ENCODE measurements around the gene TMEM39A.

The TMEM39A gene

DNA sequence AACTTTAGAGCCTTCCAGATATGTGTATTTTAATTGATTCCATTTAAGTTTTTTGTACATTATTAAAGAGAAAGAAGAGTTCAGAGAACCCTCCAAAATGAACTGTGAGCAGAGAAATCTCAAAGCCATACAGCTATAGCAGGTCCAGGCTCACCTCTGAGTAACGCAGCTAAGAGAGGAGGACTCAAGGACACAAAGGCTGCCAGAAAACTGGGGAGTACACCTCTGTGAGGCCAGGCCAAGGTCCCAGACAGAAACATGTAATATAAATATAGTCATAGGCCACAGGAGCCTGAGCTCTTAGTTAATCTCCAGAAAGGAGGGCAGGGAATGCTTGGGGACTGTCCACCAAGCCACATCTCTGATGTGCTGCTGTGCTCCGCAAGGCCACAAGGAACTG lies 66.5 kb downstream of the TMEM39A start:
- no peak for DNase-seq

DNA sequence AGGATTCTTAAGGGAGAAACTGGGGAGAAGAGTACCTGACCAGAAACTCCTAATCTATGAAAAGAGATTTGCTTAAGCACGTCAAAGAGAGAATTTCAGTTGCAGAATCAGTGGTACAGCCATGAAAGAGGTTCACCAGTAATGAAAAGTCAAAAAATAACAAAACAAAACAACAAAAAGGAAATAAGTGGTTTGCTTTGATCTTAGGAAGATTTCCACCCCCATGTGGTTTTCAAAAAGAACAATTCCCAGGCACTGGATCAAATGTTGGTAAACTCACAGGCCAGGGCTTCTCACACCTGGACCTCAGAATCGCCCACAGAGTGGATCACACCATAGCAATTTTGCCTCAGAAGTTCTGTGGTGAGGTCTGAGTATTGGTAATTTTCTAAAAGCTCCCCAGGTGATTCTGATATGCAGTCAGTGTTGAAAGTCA lies 67.5 kb downstream of the TMEM39A start:
- no peak for DNase-seq

DNA sequence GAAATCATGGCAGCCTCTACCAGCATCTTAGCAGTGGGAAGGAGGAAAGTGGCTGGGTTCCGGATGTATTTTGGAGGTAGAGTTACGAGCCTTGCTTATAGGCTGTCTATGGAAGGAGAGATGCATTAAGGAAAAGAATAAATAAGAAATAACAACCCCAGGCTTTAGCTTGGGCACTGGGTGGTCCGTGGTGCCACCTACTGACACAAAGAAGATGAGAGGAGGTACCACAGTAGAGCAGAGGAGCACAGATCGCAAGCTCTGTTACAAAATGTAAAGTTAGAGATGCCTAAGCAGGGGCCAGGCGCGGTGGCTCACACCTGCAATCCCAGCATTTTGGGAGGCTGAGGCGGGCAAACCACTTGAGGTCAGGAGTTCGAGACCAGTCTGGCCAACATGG lies 74.8 kb downstream of the TMEM39A start:
- DNase-seq: no peak

DNA sequence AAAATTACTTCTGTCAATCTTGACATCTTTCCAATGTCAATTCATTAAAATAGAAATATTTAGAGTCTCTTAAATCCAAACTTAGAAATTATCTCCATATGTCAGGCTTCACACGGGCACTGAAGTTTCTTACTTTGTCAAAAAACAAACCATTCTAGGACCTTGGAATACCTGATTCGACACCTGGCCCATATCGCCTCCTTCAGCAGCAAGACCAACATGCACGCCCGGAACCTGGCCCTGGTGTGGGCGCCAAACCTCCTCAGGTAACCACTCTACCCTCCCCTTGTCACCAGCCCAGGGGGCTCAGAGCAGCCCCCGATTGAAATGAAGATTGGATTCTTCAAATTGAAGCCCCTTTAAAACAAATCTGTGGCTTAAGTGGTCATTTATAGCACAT lies 81.3 kb downstream of the TMEM39A start:
- DNase-seq: no peak

DNA sequence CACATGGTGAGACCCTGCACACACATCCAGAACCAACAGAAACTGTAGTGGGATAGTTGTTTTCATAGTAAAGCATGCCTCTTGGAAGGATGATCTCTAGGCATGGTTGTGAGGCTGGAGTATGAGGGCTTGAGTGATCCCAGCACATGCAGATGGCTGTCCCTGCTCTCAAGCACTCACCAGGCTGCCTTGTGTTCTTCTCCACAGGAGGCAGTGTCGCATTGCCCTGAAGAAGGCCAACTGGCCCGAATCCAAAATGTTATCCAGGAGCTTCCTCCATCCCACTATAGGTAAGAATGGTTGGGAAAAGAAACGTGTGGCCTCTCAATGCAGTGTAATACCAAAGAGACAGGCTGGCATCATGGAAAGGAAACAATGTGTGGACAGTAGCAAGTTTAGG lies 82.7 kb downstream of the TMEM39A start:
- no peak for DNase-seq

Measured in NCI-H524 treated with DMSO at 0.1 percent for 48 hours (cell line).